ENCODE results near the gene ZFYVE9.
"Not testable (repeated sequence)": the region's sequence is repeated elsewhere in the genome, so short reads cannot be mapped to it uniquely, and the experiment has no call there.

The ZFYVE9 gene

DNA sequence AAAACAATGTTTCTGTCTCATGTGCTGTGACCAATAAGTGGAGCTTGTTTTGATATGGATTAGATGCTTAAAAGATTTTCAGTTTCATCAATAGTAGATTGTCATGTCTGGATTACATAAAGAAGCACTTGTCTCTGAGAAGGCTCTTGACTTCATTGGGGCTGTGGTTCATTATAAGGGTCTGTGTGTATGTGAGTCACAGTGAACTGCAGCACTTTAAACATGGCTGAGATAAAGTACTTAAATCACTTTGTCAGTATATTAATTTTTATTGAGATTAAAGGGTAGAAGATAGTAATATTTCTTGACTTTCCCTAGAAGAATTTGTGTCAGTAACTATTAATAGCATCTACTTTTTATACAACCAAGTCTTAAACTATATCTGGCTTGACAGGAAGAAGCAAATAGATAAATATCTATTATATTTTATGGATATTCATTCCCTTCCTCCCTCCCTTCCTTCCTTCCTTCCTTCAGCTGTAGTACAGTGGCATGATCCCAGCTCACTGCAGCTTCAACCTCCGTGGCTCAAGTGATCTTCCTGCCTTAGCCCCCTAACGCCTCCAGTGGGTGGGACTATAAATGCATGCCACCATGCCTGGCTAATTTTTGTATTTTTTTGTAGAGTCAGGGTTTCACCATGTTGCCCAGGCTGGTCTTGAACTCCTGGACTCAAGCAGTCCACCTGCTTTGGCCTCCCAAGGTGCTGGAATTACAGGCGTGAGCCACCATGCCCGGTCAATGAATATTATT is 48.8 kb downstream of the ZFYVE9 start:
- no peak for DNase-seq (ENCODE audit: low read depth)

DNA sequence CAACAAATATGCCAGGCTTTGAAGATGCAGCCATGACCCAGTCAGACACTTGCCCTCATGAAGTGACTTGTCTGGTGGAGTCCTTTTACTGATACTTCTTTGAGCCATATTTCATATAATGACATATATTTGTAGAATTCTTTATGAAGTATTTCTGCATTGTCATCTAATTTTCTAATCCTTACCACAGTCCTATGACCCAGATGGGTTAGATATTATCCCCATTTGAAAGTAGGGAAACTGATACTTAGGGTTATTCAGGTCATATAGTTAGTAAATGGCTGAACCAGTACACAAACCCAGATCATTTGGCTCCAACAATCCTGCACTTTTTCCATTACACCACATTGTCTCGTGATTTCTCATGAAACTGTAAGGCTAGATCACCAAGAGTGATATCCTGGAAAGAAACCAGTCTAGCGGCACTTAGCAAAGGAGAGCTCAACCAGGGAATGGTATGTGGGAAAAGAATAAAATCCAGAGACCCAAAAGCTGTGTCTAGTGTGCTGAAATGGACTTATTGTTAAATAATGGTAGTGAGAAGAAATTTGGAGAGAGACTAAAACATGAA is 49.6 kb downstream of the ZFYVE9 start:
- DNase-seq (ENCODE audit: low read depth): no peak

DNA sequence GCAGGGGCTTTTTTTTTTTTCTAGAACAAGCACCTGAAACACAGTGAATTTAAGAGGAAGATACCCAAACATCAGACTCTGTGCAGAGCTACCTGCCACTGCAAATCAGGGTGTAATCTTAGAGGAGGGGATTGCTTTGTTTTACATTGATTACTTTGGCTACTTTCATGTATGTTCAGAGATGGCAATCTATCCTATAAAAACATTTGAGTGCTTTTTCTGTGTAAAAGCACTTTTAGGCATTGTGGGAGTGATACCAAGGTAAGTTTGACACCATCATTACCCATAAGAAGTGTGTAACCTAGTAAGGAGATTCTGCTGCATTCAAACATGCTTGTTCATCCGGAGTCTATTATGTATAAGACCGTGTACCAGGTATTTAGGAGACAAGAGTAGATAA is 50.1 kb downstream of the ZFYVE9 start:
- no peak for DNase-seq (ENCODE audit: low read depth)

DNA sequence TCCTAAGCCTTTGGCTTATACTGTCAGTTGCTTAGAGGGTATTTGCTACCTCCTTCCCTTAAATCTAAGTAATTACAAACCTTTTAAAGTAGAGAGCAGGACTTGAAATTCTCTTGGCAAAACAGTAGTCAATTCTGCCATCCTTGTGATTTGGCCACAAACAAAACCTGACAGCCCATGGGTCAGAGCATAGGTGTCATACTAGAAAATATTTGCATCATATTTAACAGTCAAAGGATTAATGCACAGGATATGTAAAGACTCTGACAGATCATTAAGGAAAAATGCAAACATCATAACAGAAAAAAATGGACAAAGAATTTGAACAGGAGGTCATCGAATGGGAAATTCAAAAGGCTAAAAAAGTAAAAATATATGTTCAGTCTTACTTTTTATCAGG is 50.5 kb downstream of the ZFYVE9 start:
- no peak for DNase-seq (ENCODE audit: low read depth)

DNA sequence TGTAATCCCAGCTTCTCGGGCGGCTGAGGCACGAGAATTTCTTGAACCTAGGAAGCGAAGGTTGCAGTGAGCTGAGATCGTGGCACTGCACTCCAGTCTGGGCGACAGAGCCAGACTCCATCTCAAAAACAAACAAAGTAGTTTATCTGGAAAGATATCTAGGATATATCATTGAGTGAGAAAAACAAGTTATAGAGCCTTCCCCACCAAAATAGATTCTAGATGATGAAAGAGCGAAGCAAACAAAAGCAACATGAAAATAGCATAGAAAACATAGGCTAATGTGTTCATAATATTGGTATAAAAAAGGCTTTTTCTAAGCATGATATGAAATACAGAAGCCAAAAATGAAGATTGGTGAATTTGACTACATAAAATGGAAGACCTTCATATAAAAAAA is 52.1 kb downstream of the ZFYVE9 start:
- DNase-seq (ENCODE audit: low read depth): no peak

DNA sequence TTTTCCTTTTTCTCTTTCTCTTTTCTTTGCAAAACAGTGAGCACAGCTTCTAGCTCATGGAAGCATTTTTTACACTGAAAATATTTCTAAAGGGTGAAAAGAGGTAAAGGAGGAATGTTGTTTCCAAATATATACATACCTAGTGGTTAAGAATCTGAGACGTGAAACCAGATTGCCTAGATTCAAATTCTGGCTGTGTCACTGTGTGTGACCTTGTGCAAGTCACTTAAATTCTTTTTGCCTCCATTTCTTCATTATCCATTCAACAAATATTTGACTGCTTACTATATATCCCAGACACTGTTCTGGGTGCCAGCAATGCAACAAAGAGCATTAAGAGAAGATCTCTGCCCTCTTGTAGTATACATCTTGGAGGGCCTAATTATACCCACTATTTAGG is 53.3 kb downstream of the ZFYVE9 start:
- DNase-seq (ENCODE audit: low read depth): no peak

DNA sequence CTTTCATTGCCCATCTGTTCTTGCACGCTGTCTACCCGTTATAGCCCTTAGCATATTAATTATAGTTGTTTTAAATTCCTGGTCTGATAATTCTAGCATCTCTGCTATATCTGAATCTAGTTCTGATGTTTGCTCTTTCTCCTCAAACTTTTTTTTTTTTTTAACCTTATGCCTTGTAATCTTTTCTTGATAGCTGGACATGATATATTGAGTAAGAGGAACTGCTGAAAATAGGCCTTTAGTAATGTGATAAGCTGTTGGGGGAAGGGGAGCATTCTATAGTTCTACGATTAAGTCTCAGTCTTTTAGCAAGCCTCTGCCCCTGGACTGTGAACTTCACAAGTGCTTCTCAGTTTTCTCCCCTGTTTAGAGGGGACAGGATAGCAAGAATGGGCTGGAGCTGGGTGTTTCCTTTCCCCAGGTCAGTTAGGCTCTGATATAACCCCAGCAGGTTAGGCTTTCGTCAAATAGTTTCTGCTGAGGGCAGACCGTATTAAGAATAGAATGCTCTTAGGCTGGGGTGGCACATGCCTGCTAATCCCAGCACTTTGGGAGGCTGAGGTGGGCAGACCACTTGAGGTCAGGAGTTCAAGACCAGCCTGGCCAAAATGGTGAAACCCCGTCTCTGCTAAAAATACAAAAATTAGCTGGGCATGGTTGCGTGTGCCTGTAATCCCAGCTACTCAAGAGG is 62.2 kb downstream of the ZFYVE9 start:
- DNase-seq (ENCODE audit: low read depth): no peak

DNA sequence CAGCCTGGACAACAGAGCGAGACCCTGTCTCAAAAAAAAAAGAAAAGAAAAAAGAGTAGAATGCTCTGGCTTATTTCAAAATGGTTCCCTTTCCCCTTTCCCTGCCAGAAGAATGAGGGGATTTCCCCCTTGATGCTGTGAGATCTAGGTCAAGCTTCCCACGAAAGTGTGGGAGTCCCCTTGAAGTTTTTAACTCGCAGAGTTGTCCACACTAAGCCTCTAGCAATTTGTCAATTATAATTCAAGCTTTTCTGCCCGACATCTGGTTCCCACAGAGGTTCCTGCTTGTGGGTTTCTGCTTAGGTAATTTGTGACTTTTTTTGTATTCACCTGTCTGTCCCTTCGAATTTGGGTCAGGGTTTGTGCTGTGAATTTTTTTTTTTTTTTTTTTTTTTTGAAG is 62.8 kb downstream of the ZFYVE9 start:
- no peak for DNase-seq (ENCODE audit: low read depth)

DNA sequence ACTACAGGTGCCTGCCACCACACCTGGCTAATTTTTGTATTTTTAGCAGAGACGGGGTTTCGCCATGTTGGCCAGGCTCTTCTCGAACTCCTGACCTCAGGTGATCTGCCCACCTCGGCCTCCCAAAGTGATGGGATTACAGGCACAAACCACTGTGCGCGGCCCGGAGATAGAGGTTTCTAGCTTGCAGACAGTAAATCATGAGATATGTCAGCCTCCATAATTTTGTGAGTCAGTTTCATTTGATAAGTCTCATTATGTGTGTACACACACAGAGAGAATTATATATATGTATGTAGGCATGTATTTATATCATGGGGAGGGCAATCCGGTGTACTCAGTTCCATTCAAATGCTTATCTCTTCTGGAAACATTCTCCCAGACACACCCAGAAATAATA is 64.8 kb downstream of the ZFYVE9 start:
- not testable (repeated sequence) for DNase-seq (ENCODE audit: low read depth)

DNA sequence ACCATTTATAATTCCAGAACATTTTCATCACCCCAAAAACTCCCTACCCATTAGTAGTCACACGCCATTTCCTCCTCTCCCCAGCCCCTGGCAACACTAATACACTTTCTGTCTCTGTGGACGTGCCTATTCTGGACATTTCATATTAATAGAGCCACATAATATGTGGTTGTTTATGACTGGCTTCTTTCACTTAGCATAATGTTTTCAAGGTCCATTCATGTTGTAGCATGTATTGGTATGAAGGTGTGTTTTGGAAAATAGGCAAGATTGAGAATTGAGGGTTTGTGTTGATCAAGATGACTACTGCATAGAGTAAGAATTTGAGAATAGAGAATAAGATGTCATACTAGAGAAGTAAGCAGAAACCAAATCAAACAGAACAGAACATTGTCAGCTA is 67.5 kb downstream of the ZFYVE9 start:
- DNase-seq (ENCODE audit: low read depth): no peak

DNA sequence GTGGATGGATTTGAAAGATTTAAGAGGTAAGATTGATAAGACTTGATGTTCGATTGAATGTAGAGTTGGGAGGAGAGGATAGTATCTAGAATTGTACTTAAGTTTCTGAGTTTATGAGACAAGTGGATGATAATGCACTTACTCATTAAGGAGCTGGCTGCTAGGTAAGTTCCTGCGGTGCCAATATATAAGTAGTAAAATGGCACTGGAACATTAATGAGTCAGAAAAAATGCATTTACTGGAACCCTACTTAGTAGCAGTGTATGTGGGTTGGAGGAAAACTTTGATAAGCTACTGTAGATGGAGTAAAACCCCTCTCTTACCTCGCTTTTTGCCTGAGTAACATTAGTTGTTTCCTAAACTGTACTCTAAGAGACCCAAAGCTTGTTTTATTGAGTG is 68.2 kb downstream of the ZFYVE9 start:
- DNase-seq (ENCODE audit: low read depth): no peak

DNA sequence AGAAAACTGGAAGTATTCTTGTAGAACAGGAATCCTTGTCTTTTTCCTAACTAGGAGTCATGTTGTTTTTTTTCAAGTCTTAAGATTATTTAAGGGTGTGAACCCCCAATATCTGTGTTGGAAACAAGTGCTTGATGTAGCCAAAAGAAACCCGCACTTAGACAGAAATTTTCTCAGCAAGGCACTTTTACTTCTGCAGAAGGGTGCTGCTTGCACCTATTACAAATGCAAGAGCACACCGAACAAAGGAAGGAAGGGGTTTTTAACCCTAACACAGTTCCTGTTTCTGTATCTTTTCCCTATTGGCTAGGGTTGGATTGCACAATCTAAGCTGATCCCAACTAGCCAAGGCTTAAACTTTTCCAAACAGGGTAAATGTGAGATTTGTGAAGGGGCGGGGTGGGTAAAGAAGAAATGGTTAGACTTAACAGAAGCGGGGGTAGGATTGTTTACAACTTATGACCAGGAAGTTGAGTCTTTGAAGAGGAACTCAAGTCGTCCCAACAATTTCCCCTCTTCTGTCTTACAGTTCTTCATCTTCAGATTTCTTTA is 75.1 kb downstream of the ZFYVE9 start:
- no peak for DNase-seq (ENCODE audit: low read depth)

DNA sequence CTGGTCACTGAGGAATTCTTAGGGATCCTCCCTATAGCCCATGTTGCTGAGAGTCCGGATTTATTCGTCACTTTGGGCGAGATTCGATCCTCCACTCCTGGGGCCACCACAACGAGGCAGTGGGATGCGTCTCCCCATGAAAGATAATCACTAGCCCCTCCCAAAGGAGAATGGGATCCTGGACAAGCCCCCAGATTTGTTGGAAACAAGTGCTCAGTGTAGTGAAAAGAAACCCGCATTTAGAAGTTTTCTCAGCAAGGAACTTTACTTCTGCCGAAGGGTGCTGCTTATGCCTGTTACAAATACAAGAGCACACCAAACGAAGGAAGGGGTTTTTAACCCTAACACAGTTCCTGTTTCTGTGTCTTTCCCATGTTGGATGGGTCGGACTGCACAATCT is 83.3 kb downstream of the ZFYVE9 start:
- no peak for DNase-seq (ENCODE audit: low read depth)

DNA sequence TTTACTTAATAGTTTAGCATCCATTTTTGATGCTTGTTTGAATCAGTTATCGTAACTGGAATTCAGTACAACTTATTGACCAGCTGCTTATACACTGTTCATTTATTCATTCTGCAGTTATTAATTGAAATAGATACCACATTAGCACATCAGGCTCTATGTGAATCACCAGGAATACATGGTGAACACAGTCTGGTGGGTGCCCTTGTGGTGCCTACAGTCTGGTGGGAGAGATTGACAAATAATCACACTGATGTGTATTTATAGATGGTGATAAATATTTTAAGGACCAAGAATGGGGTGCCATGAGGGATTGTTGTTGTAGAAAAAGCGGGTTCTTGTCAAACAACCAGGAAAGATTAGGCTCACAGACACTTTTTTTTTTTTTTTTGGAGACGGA is 87.6 kb downstream of the ZFYVE9 start:
- DNase-seq (ENCODE audit: low read depth): no peak

DNA sequence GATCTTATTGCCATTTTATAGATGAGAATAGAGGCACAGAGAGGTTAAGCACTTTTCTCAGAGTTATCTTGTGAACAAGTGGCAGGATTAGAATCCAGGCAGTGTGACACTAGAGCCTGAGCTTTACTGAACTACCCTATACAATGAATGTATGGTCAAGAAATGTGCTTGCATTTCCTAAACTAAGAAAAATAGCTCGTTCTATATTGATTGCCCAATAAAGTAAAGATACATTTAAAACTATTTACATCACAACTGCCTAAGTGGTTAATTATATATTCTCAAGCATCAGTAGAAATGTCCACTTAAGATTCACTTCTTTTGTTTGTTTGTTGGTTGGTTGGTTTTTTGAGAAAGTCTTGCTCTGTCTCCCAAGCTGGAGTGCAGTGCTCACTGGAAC is 91.6 kb downstream of the ZFYVE9 start:
- no peak for DNase-seq (ENCODE audit: low read depth)

DNA sequence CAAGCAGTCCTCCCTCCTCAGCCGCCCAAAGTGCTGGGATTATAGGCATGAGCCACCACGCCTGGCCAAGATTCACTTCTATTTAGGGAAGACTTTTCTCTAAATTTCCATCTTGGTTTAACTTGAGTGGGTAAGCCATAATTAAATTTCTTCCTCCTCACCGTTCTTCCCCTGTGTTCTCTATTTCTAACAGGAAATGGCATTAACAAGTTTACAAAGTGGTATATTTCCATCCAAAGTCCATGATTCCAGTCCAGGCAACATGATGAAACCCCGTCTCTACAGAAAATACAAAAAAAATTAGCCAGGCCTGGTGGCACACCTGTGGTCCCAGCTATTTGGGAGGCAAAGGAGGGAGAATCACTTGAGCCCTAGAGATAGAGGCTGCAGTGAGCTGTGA is 92.1 kb downstream of the ZFYVE9 start:
- no peak for DNase-seq (ENCODE audit: low read depth)

DNA sequence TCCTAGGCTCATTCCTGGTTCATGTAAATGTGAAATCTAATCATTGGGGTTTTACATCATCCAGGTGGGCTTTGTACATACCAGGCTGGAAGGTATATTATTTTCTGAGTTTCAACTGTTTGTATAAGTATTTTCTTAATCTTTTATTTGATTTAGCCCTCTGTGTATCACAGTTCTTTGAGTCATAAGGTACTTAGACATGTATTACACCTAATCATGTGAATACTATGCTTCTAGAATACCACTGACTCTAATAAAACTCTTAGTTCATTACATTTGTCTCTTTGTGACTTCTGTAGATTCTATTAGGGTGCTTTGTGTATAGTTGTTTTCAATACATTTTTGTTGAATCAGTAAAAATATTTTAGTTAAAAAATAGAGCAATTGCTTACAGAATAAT is 92.8 kb downstream of the ZFYVE9 start:
- no peak for DNase-seq (ENCODE audit: low read depth)

DNA sequence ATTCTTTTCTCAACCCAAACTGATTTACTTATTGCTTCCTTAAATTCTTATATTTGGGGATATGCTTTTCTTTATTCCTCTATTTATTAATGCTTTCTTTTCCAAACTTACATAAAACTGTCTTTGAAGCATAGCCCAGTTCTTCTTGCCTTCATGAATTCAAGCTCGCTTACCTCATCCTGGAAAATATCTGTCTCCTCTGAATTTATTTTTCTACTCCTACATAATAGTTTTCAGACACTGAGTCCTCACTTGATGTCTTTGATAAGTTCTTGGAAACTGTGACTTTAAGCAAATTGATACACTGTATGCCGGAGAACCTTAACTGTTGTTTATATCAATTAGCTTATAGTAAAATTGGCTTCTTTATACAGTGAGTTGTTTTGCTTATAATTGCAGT is 93.8 kb downstream of the ZFYVE9 start:
- DNase-seq (ENCODE audit: low read depth): no peak

DNA sequence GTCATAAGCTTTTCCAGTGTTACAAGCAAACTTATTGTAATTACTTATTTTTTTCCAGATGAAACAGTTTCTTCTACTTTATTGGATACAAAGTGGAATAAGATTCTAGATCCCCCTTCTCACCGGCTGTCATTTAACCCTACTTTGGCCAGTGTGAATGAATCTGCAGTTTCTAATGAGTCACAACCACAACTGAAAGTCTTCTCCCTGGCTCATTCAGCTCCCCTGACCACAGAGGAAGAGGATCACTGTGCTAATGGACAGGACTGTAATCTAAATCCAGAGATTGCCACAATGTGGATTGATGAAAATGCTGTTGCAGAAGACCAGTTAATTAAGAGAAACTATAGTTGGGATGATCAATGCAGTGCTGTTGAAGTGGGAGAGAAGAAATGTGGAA is 95.5 kb downstream of the ZFYVE9 start:
- DNase-seq (ENCODE audit: low read depth): no peak

DNA sequence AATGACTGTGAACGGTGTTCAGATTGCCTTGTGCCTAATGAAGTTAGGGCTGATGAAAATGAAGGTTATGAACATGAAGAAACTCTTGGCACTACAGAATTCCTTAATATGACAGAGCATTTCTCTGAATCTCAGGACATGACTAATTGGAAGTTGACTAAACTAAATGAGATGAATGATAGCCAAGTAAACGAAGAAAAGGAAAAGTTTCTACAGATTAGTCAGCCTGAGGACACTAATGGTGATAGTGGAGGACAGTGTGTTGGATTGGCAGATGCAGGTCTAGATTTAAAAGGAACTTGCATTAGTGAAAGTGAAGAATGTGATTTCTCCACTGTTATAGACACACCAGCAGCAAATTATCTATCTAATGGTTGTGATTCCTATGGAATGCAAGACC is 96.6 kb downstream of the ZFYVE9 start:
- DNase-seq (ENCODE audit: low read depth): no peak

DNA sequence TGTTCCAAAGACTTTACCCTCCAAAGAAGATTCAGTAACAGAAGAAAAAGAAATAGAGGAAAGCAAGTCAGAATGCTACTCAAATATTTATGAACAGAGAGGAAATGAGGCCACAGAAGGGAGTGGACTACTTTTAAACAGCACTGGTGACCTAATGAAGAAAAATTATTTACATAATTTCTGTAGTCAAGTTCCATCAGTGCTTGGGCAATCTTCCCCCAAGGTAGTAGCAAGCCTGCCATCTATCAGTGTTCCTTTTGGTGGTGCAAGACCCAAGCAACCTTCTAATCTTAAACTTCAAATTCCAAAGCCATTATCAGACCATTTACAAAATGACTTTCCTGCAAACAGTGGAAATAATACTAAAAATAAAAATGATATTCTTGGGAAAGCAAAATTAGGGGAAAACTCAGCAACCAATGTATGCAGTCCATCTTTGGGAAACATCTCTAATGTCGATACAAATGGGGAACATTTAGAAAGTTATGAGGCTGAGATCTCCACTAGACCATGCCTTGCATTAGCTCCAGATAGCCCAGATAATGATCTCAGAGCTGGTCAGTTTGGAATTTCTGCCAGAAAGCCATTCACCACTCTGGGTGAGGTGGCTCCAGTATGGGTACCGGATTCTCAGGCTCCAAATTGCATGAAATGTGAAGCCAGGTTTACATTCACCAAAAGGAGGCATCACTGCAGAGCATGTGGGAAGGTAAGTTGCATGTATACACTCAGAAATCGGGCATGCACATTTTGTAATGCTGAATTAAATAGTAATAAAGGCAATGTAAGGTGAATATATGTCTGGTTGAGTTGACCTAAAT is 97.2 kb downstream of the ZFYVE9 start:
- DNase-seq (ENCODE audit: low read depth): no peak

DNA sequence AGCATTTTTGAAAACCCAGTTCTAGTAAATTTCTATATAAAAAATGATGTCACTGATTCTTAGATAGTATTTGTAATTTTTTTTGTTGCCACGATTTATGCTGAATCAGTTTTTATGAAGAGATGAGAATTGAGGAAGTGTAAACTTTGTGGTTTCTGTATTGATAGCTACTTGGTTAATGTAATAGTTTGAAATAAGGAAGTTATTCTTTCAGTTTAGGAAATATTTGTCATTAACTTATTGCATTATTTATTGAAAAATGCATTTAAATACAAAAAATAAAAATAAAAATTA is 97.8 kb downstream of the ZFYVE9 start:
- no peak for DNase-seq (ENCODE audit: low read depth)

Data from stimulated activated CD8-positive, alpha-beta memory T cell treated with anti-CD3 and anti-CD28 coated beads, Interleukin-15, amount 100 ng/mL, for 1 hour (primary cell).